BLaER1 treated with 17β-estradiol and CSF1 and Interleukin-3, amounts not matched to agents 10 nM and 100 nM (cell line): ENCODE measurements around the gene STRIP1.
A peak's percentile ranks its signal among the peaks of the same experiment; 100 is the strongest.

ENCODE experiments used
- H3K27ac ChIP-seq, 11 experiments: shearing (Covaris generic); formaldehyde crosslinking; 2 replicates each; pipeline ENCODE4 v1.8.1; 2022
- H3K27me3 ChIP-seq, 11 experiments: shearing (Covaris generic); formaldehyde crosslinking; 2 replicates each; pipeline ENCODE4 v1.8.1; 2022
- H3K36me3 ChIP-seq, 11 experiments: shearing (Covaris generic); formaldehyde crosslinking; 2 replicates each; pipeline ENCODE4 v1.8.1; 2022
- H3K4me1 ChIP-seq, 10 experiments: shearing (Covaris generic); formaldehyde crosslinking; 2 replicates each; pipeline ENCODE4 v1.8.1; 2022
- H3K4me2 ChIP-seq, 11 experiments: shearing (Covaris generic); formaldehyde crosslinking; 2 replicates each; pipeline ENCODE4 v1.8.1; 2022
- H3K4me3 ChIP-seq, 10 experiments: shearing (Covaris generic); formaldehyde crosslinking; 2 replicates each; pipeline ENCODE4 v1.8.1; 2022
- H3K9ac ChIP-seq, 11 experiments: shearing (Covaris generic); formaldehyde crosslinking; 2 replicates each; pipeline ENCODE4 v1.8.1; 2022
- H3K9me3 ChIP-seq, 11 experiments: shearing (Covaris generic); formaldehyde crosslinking; replicated peaks in 1 of 11; 2 replicates each; pipeline ENCODE4 v1.8.1; 2022
- H4K20me1 ChIP-seq, 11 experiments: shearing (Covaris generic); formaldehyde crosslinking; 2 replicates each; pipeline ENCODE4 v1.8.1; 2022
- Cebpa-rat ChIP-seq, 11 experiments: shearing (Covaris generic); IDR thresholded peaks; 2 replicates each; pipeline ENCODE4 v1.8.1; 2022

Gene STRIP1

GRCh38 chr1:109991400-109991925 lies 43.0 kb upstream of the STRIP1 start:
- 0 out of 22 replicates have a peak overlapping the region, but pooled peaks of 1 of the 11 experiments have one; percentile 1 for H3K27ac ChIP-seq
- peaks cover 40 to 70% (median 54%) of the 10 kb centered on the region in 10 experiments for H3K4me1 ChIP-seq
- TF ChIP-seq Cebpa-rat (IDR thresholded peaks at IDR 0.05) = no peak
- peaks cover 28 to 100% (median 82%) of the 10 kb centered on the region in 11 experiments; a peak in 21 of 22 replicates for H3K36me3 ChIP-seq
- no peak overlapping the region for H3K9ac ChIP-seq
- no peak overlapping the region for H3K4me3 ChIP-seq
- peak overlapping the region; percentile 4 to 82 (median 60); a peak in 15 of 22 replicates for H3K4me2 ChIP-seq
- H3K27me3 ChIP-seq = no peaks in the 10 kb centered on the region
- H4K20me1 ChIP-seq = peaks cover 46 to 100% (median 85%) of the 10 kb centered on the region in 11 experiments; a peak in 20 of 22 replicates
- H3K9me3 ChIP-seq = peaks cover 0 to 10% (median 5%) of the 10 kb centered on the region in 11 experiments; a peak in 5 of 22 replicates

GRCh38 chr1:109993885-109994284 lies 40.5 kb upstream of the STRIP1 start:
- H3K9ac ChIP-seq = no peak overlapping the region
- no peak for TF ChIP-seq Cebpa-rat (IDR thresholded peaks at IDR 0.05)

GRCh38 chr1:109994654-109995053 lies 39.8 kb upstream of the STRIP1 start:
- no peak for TF ChIP-seq Cebpa-rat (IDR thresholded peaks at IDR 0.05)
- H3K4me2 ChIP-seq = no peak overlapping the region

More at GRCh38 chr1:109993885-109994284, 40.5 kb upstream of the STRIP1 start:
- Histone ChIP-seq H4K20me1 (peaks cover 55 to 100% (median 86%) of the 10 kb centered on the region in 11 experiments; a peak in 20 of 22 replicates), H3K4me2 (no peak overlapping the region), H3K4me1 (peaks cover 30 to 56% (median 47%) of the 10 kb centered on the region in 10 experiments), H3K4me3 (no peak overlapping the region), H3K27me3 (no peaks in the 10 kb centered on the region), H3K36me3 (peaks cover 25 to 96% (median 69%) of the 10 kb centered on the region in 11 experiments; a peak in 21 of 22 replicates), H3K9me3 (peaks cover 0 to 3% (median 0%) of the 10 kb centered on the region in 11 experiments; a peak in 2 of 22 replicates), H3K27ac (no peak overlapping the region)

GRCh38 chr1:109995536-109995935 lies 38.9 kb upstream of the STRIP1 start:
- Histone ChIP-seq H3K9me3 (no peaks in the 10 kb centered on the region), H4K20me1 (peaks cover 53 to 100% (median 86%) of the 10 kb centered on the region in 11 experiments; a peak in 20 of 22 replicates), H3K4me3 (no peak overlapping the region), H3K9ac (no peak overlapping the region), H3K4me1 (peaks cover 15 to 50% (median 38%) of the 10 kb centered on the region in 10 experiments), H3K27me3 (no peaks in the 10 kb centered on the region), H3K36me3 (peaks cover 25 to 95% (median 58%) of the 10 kb centered on the region in 11 experiments; a peak in 21 of 22 replicates), H3K27ac (no peak overlapping the region), H3K4me2 (no peak overlapping the region)
- TF ChIP-seq Cebpa-rat (IDR thresholded peaks at IDR 0.05) = no peak

More at GRCh38 chr1:109994654-109995053, 39.8 kb upstream of the STRIP1 start:
- no peak overlapping the region for H3K27ac ChIP-seq
- peaks cover 24 to 56% (median 45%) of the 10 kb centered on the region in 10 experiments for H3K4me1 ChIP-seq
- H3K9ac ChIP-seq = no peak overlapping the region
- H3K36me3 ChIP-seq = peaks cover 25 to 95% (median 61%) of the 10 kb centered on the region in 11 experiments; a peak in 21 of 22 replicates
- no peak overlapping the region for H3K4me3 ChIP-seq
- H4K20me1 ChIP-seq = peaks cover 53 to 100% (median 86%) of the 10 kb centered on the region in 11 experiments; a peak in 20 of 22 replicates
- H3K27me3 ChIP-seq = no peaks in the 10 kb centered on the region
- H3K9me3 ChIP-seq = no peaks in the 10 kb centered on the region

GRCh38 chr1:109996476-109996875 lies 37.9 kb upstream of the STRIP1 start:
- Histone ChIP-seq H3K4me2 (peak overlapping the region in 1 of 11 experiments; percentile 9; a peak in 2 of 22 replicates), H3K27ac (no peak overlapping the region), H3K4me3 (no peak overlapping the region), H3K27me3 (no peaks in the 10 kb centered on the region), H3K9me3 (no peaks in the 10 kb centered on the region), H4K20me1 (peaks cover 53 to 100% (median 81%) of the 10 kb centered on the region in 11 experiments; a peak in 20 of 22 replicates), H3K4me1 (peaks cover 6 to 40% (median 29%) of the 10 kb centered on the region in 10 experiments), H3K9ac (no peak overlapping the region), H3K36me3 (peaks cover 25 to 95% (median 52%) of the 10 kb centered on the region in 11 experiments; a peak in 21 of 22 replicates)
- no peak for TF ChIP-seq Cebpa-rat (IDR thresholded peaks at IDR 0.05)

- Histone ChIP-seq H3K9ac (no peak overlapping the region), H3K27ac (0 out of 22 replicates have a peak overlapping the region, but pooled peaks of 1 of the 11 experiments have one; percentile 9), H3K9me3 (no peaks in the 10 kb centered on the region), H3K36me3 (peaks cover 25 to 95% (median 52%) of the 10 kb centered on the region in 11 experiments; a peak in 21 of 22 replicates), H3K4me1 (peaks cover 4 to 35% (median 26%) of the 10 kb centered on the region in 10 experiments), H3K27me3 (no peaks in the 10 kb centered on the region), H4K20me1 (peaks cover 51 to 99% (median 78%) of the 10 kb centered on the region in 11 experiments; a peak in 20 of 22 replicates), H3K4me2 (peak overlapping the region in 2 of 11 experiments; percentile 0 to 3; a peak in 1 of 22 replicates), H3K4me3 (no peak overlapping the region)
- no peak for TF ChIP-seq Cebpa-rat (IDR thresholded peaks at IDR 0.05)
Observed at GRCh38 chr1:109997204-109997866, 37.1 kb upstream of the STRIP1 start.

GRCh38 chr1:109997867-109998229 lies 36.6 kb upstream of the STRIP1 start:
- H3K27ac ChIP-seq = no peak overlapping the region
- 0 out of 22 replicates have a peak overlapping the region, but pooled peaks of 2 of the 11 experiments have one; percentile 0 to 3 for H3K4me2 ChIP-seq
- TF ChIP-seq Cebpa-rat (IDR thresholded peaks at IDR 0.05) = no peak

GRCh38 chr1:110002695-110003094 lies 31.7 kb upstream of the STRIP1 start:
- Histone ChIP-seq H3K4me1 (peaks cover 41 to 68% (median 50%) of the 10 kb centered on the region in 10 experiments), H3K9ac (no peak overlapping the region), H3K4me2 (peak overlapping the region in 10 of 11 experiments; percentile 6 to 76 (median 60); a peak in 13 of 22 replicates), H3K4me3 (no peak overlapping the region), H3K36me3 (peaks cover 2 to 82% (median 26%) of the 10 kb centered on the region in 11 experiments; a peak in 11 of 22 replicates), H4K20me1 (peaks cover 21 to 99% (median 65%) of the 10 kb centered on the region in 11 experiments; a peak in 19 of 22 replicates), H3K27ac (peak overlapping the region in 5 of 11 experiments; percentile 71 to 82 (median 77); a peak in 5 of 22 replicates), H3K27me3 (no peaks in the 10 kb centered on the region), H3K9me3 (no peaks in the 10 kb centered on the region)
- no peak for TF ChIP-seq Cebpa-rat (IDR thresholded peaks at IDR 0.05)

More at GRCh38 chr1:109997867-109998229, 36.6 kb upstream of the STRIP1 start:
- H3K9me3 ChIP-seq = no peaks in the 10 kb centered on the region
- H4K20me1 ChIP-seq = peaks cover 48 to 99% (median 76%) of the 10 kb centered on the region in 11 experiments; a peak in 20 of 22 replicates
- H3K27me3 ChIP-seq = no peaks in the 10 kb centered on the region
- no peak overlapping the region for H3K4me3 ChIP-seq
- no peak overlapping the region for H3K9ac ChIP-seq
- H3K4me1 ChIP-seq = peaks cover 9 to 40% (median 30%) of the 10 kb centered on the region in 10 experiments
- H3K36me3 ChIP-seq = peaks cover 22 to 95% (median 50%) of the 10 kb centered on the region in 11 experiments; a peak in 21 of 22 replicates
